ENCODE measurements around the gene CCDC150.

CCDC150 gene

GRCh38 chr2:196767101-196767500 lies 127.6 kb downstream of the CCDC150 start:
- ChIA-PET POLR2A (no interaction called here), CTCF (interaction anchor here (1.0 to 1.9 kb wide), 4 partner anchors 9 to 699 kb away, joined by 3 to 11 read pairs (median 4); partner anchors contain the start of gene DNAH7)
- H3K4me3 ChIP-seq (ENCODE audit: low read depth, low read length) = no peak overlapping the region
- TF ChIP-seq, protein P1, sequence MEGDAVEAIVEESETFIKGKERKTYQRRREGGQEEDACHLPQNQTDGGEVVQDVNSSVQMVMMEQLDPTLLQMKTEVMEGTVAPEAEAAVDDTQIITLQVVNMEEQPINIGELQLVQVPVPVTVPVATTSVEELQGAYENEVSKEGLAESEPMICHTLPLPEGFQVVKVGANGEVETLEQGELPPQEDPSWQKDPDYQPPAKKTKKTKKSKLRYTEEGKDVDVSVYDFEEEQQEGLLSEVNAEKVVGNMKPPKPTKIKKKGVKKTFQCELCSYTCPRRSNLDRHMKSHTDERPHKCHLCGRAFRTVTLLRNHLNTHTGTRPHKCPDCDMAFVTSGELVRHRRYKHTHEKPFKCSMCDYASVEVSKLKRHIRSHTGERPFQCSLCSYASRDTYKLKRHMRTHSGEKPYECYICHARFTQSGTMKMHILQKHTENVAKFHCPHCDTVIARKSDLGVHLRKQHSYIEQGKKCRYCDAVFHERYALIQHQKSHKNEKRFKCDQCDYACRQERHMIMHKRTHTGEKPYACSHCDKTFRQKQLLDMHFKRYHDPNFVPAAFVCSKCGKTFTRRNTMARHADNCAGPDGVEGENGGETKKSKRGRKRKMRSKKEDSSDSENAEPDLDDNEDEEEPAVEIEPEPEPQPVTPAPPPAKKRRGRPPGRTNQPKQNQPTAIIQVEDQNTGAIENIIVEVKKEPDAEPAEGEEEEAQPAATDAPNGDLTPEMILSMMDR (IDR thresholded peaks at IDR 0.05; ENCODE audit: insufficient read depth, low read length, missing control alignments) = no peak
- no peak for DNase-seq (ENCODE audit: low read depth, low spot score)
